Right atrium auricular region (tissue), 2 donors: Measurements from ENCODE around the gene TP73. TPM values are rescaled to one million over a fixed set of nuclear protein-coding genes. Genes with fewer than 3 reads are reported as not detected.

Experiments
- DNase-seq: peaks from one replicate; pipeline ENCODE4 v3.0.0-alpha.2; 2019; ENCODE audit warnings: low spot score
- H3K27ac ChIP-seq, 2 donors: fragments of 200-600 bp; sonication (generic); 1 replicate in 1 of 2; 2 replicates in 1 of 2; pipeline ENCODE4 v1.5.1; 2016 to 2019
- H3K27me3 ChIP-seq, 2 donors: fragments of 200-600 bp; sonication (generic); one replicate each; pipeline versions ENCODE4 v1.5.1 to v1.6.0; 2017 to 2019
- H3K36me3 ChIP-seq: fragments of 200-600 bp; sonication (generic); one replicate; pipeline ENCODE4 v1.5.1; 2016
- H3K4me1 ChIP-seq, 2 donors: fragments of 200-600 bp; sonication (generic); one replicate each; pipeline versions ENCODE4 v1.5.1 to v1.6.0; 2017 to 2019
- H3K4me3 ChIP-seq, 2 donors: fragments of 200-600 bp; sonication (generic); 1 replicate in 1 of 2; 2 replicates in 1 of 2; pipeline ENCODE4 v1.5.1; 2017 to 2019; ENCODE audit warnings: mild to moderate bottlenecking in 1 of 2, moderate library complexity in 1 of 2
- H3K9me3 ChIP-seq, 2 donors: fragments of 200-600 bp; sonication (generic); one replicate each; pipeline ENCODE4 v1.5.1; 2019
- total RNA-seq, 2 donors: library from RNA; depleted of rRNA; stranded (reverse); fragments of >200 nt; gene quantifications; one replicate each; pipeline ENCODE4 v1.1.0, GENCODE V29; 2016
- TF ChIP-seq, protein P1 (sequence below), 2 donors: fragments of 200-600 bp; sonication (generic); IDR thresholded peaks; one replicate each; pipeline ENCODE4 v1.5.1; 2019; ENCODE audit warnings: antibody characterized with exemption in 2 of 2

TP73 gene
- total RNA-seq, 2 donors from 2014 or later, result 0.16 TPM; not detected in 1

DNA sequence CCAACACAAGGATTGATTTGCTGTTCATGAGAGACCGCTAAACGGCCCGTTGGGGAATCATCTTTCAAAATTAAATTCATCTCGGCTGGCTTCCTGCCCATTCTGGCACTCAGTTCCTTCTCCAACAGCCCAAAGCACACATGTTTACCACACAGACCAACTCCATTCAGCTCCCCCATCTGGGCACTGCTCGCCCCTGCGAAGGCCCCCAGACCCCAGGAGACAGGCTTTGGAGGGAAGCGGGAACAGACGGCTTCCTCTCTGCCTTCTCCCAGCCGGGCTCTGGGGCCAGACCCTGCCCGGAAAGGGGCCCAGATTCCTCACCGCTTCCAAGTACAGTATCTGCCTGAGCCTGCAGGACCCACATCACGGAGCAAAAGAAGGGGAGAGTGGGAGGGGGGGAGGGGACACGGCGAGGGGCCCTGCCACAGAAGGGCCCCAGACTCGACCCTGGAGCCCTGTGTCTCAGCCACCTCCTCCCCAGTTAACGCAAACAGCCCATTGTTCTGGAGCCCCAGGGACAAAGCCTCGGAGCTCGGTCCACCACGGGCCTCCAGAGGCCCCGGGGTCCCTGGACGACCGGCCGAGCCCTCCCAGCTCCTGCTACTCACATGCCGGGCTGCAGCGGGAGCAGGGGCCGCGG, 41.7 kb upstream of the TP73 start:
- peak overlapping the region; percentile 26 to 56 for H3K4me3 ChIP-seq
- peaks cover 0 to 21% of the 10 kb centered on the region in 2 donors for H3K4me1 ChIP-seq
- no peaks in the 10 kb centered on the region for H3K36me3 ChIP-seq
- H3K27me3 ChIP-seq, result peaks cover 0 to 6% of the 10 kb centered on the region in 2 donors
- no peaks in the 10 kb centered on the region for H3K9me3 ChIP-seq
- TF ChIP-seq, protein P1, sequence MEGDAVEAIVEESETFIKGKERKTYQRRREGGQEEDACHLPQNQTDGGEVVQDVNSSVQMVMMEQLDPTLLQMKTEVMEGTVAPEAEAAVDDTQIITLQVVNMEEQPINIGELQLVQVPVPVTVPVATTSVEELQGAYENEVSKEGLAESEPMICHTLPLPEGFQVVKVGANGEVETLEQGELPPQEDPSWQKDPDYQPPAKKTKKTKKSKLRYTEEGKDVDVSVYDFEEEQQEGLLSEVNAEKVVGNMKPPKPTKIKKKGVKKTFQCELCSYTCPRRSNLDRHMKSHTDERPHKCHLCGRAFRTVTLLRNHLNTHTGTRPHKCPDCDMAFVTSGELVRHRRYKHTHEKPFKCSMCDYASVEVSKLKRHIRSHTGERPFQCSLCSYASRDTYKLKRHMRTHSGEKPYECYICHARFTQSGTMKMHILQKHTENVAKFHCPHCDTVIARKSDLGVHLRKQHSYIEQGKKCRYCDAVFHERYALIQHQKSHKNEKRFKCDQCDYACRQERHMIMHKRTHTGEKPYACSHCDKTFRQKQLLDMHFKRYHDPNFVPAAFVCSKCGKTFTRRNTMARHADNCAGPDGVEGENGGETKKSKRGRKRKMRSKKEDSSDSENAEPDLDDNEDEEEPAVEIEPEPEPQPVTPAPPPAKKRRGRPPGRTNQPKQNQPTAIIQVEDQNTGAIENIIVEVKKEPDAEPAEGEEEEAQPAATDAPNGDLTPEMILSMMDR (IDR thresholded peaks at IDR 0.05), result no peak
- no peak for DNase-seq
- no peak overlapping the region for H3K27ac ChIP-seq

DNA sequence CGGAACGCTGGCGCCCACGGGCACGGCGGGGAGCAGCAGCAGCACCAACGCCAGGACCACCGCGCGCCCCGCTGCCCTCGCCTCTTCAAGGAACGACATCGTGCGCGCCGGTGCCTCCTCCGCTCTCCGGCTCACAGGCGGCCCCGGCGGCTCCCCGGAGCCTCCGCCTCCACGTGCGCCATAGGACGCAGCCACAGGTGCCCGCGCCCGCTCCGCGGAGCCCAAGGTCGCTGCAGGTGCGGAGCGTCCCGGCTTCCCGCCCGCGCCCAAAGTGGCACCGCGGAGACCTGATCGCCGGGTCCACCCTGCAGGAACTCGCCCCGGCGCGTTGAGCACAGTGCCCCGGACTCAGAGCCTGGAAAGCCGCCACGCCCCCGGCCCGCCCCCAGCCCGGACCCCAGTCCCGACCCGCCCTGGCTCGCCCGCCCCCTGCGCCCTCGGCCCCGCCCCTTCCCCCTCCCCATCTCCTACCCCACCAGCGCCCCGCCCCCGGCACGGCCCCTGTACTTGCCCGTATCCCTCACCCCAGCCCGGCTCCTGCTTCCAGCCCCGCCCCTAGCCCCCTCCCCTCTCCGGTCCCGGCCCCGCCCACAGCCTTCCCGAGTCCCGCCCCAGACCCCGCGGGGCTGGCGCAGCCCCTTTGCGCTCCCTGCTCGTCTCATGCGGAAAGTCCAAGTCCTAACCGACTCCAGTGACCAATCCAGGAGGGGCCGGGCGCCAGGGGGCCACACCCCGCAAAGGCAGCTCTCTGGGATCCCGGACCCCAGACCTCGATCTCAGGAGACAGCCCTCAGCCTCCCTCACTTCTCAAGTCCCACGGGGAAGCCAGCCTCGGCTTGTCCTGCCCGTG, 40.9 kb upstream of the TP73 start, which contains the start of gene MEGF6:
TSS of gene MEGF6 (minus strand) at position 339 of the 850 bp plus-strand sequence. CDS start at position 99, 240 bp downstream.
- no peak within 1 kb of the TSS for H3K27ac ChIP-seq
- peak within 1 kb of the TSS; percentile 26 to 56 for H3K4me3 ChIP-seq
- TF ChIP-seq, protein P1 (IDR thresholded peaks at IDR 0.05), result no peak
- no peaks in the 10 kb centered on the region for H3K9me3 ChIP-seq
- DNase-seq, result peak; percentile 64
- peaks cover 0 to 6% of the 10 kb centered on the region in 2 donors for H3K27me3 ChIP-seq
- peaks cover 0 to 21% of the 10 kb centered on the region in 2 donors for H3K4me1 ChIP-seq
- H3K36me3 ChIP-seq, result no peaks in the 10 kb centered on the region

DNA sequence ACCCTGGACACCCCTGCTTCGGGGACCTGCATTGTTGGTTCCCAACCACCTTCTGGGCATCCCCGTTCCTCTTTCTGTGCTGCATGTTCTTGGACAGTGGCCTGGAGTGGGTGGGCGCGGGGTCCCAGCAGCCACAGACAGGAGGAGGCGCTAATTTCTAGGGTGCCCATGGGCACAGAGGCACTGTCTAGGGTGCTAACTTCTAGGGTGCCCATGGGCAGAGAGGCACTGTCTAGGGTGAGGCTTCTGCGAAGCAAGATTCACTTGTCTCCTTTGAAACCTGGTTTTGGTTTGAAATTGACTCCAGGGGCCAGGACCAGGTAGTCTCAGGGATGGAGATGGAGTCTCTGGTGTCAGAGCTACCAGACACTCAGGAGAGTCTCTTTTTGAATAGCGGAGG, 40.2 kb upstream of the TP73 start:
- no peak for DNase-seq
- H3K4me1 ChIP-seq, result peaks cover 0 to 21% of the 10 kb centered on the region in 2 donors
- TF ChIP-seq, protein P1 (IDR thresholded peaks at IDR 0.05), result no peak
- H3K36me3 ChIP-seq, result no peaks in the 10 kb centered on the region
- no peak overlapping the region for H3K27ac ChIP-seq
- peaks cover 0 to 6% of the 10 kb centered on the region in 2 donors for H3K27me3 ChIP-seq
- no peaks in the 10 kb centered on the region for H3K9me3 ChIP-seq
- H3K4me3 ChIP-seq, result peak overlapping the region in 1 of 2 donors; percentile 56

DNA sequence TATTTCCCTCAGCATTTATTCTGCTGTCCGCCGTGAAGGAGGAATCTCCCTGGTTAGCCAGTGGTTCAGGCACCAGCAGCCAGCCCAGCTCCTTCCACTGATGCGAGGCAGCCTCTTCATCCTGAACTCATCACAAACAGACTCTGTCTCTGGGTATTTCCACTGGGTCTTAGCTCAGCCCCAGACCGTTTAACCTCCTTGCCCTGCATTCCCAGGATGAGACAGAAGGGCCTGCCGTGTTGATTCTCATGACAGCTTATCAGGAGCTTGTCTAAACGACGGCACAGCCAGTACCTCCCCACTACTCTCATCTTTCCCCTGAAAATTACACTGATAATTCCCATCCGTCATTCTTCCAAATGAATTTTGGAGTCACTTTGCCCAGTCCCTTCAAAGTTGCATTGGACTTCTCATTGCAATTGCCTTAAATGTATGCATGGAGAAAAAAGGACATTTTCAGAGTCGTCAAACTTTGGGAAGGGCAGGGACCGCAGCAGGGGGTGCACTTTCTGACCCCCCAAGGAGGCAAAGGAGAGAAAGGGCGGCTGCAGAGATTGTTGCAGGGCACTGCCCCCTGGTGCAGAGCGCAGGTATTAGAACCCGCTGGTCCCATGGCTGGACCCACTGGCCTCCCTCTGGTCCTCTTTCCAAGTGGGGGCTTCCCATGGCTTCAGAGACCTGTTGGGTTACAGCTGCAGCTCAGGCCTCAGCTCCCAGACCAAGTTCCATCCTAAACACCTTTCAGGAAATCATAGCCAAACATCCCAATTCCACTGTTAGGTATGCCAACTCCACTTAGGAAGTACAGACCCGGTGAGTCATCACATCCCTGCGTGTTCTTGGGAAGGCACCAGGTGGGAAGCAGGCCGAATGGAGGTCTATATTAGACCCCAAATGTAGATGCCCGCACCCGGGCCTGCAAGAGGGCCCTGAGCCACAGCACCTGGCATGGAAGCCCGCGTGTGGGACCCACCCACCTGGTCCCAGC, 37.3 kb upstream of the TP73 start:
- no peaks in the 10 kb centered on the region for H3K36me3 ChIP-seq
- H3K4me3 ChIP-seq, result no peak overlapping the region
- H3K27me3 ChIP-seq, result peaks cover 0 to 3% of the 10 kb centered on the region in 2 donors
- TF ChIP-seq, protein P1 (IDR thresholded peaks at IDR 0.05), result peak; percentile 20 to 71
- peaks cover 0 to 32% of the 10 kb centered on the region in 2 donors for H3K4me1 ChIP-seq
- H3K9me3 ChIP-seq, result no peaks in the 10 kb centered on the region
- H3K27ac ChIP-seq, result no peak overlapping the region
- DNase-seq, result no peak

DNA sequence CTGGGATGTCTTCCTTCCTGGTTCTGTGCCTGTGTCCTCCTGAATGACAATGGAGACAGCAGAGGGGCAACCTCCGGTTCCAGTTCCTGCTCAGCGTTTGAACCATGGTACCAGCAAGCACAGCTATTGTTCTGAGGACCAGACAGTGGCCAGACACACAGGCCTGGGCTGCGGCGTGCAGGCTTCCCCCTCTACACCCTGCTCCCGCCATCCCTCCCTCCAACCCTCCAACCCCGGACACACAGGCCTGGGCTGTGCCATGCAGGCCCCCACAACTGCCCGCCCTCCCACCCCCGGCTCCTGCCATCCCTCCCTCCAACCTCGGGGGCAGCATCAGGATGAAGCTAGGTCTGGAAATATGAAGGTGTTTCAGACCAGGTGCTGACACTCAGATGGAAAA, 35.5 kb upstream of the TP73 start:
- no peak overlapping the region for H3K27ac ChIP-seq
- no peak overlapping the region for H3K4me3 ChIP-seq
- DNase-seq, result no peak
- TF ChIP-seq, protein P1 (IDR thresholded peaks at IDR 0.05), result no peak
- no peaks in the 10 kb centered on the region for H3K9me3 ChIP-seq
- no peaks in the 10 kb centered on the region for H3K36me3 ChIP-seq
- H3K4me1 ChIP-seq, result peaks cover 0 to 13% of the 10 kb centered on the region in 2 donors
- H3K27me3 ChIP-seq, result no peaks in the 10 kb centered on the region
